K562 (cell line): Measurements from ENCODE around the gene HLF.

Source experiments
- BRD4 ChIP-seq: fragments of 200-600 bp; sonication (generic); IDR thresholded peaks from 2 replicates; pipeline ENCODE4 v1.6.1; 2017; ENCODE audit warnings: inconsistent platforms
- CTCF ChIP-seq, 3 experiments: IDR thresholded peaks in 2 of 3; conservative IDR thresholded peaks in 1 of 3; 2 replicates each; pipeline ENCODE4 v1.5.1; 2011 to 2012; ENCODE audit warnings: low read length in 3 of 3, mild to moderate bottlenecking in 3 of 3, control low read depth in 2 of 3, improper control_type of control experiment in 1 of 3, inconsistent platforms in 1 of 3, low read depth in 1 of 3, mixed read lengths in 1 of 3, moderate library complexity in 1 of 3; ENCODE audit not compliant: insufficient read depth in 2 of 3
- HCFC1 ChIP-seq: IDR thresholded peaks from 2 replicates; pipeline ENCODE4 v1.6.1; 2012; ENCODE audit warnings: low read depth, low read length, improper control_type of control experiment
- KAT8 ChIP-seq: fragments of 450-650 bp; IDR thresholded peaks from 2 replicates; pipeline ENCODE4 v1.6.1; 2016; ENCODE audit warnings: low read depth, mild to moderate bottlenecking
- MLLT1 ChIP-seq, 2 experiments: fragments of 450-650 bp; IDR thresholded peaks; 2 replicates each; pipeline ENCODE4 v1.6.1; 2016
- NFIC ChIP-seq: fragments of 450-650 bp; IDR thresholded peaks from 2 replicates; pipeline ENCODE4 v1.6.1; 2017; ENCODE audit warnings: mild to moderate bottlenecking, inconsistent platforms
- POLR2A ChIP-seq: fragments of 450-650 bp; conservative IDR thresholded peaks from 2 replicates; pipeline ENCODE4 v1.6.1; 2016
- POLR2AphosphoS5 ChIP-seq: IDR thresholded peaks from 2 replicates; pipeline ENCODE4 v1.6.1; 2011; ENCODE audit warnings: mild to moderate bottlenecking, low read depth, low read length, moderate library complexity; ENCODE audit not compliant: control insufficient read depth, insufficient read depth
- POLR3A ChIP-seq: IDR thresholded peaks from 2 replicates; pipeline ENCODE4 v1.6.1; 2011; ENCODE audit warnings: borderline replicate concordance, mild to moderate bottlenecking, moderate library complexity; ENCODE audit not compliant: insufficient read length, insufficient read depth; ENCODE audit errors: extremely low read depth
- SMARCA5 ChIP-seq: fragments of 450-650 bp; IDR thresholded peaks from 2 replicates; pipeline ENCODE4 v1.6.1; 2016
- ZC3H11A ChIP-seq: IDR thresholded peaks from 2 replicates; pipeline ENCODE4 v1.6.1; 2012; ENCODE audit warnings: low read depth, low read length, improper control_type of control experiment

GRCh38 chr17:55311767-55312375, 47.1 kb downstream of the HLF start:
- no peak for TF ChIP-seq BRD4
- no peak for TF ChIP-seq ZC3H11A
- no peak for TF ChIP-seq CTCF (IDR thresholded peaks at IDR 0.05 in 2 of 3, conservative IDR thresholded peaks at IDR 0.05 in 1 of 3; ENCODE audit: insufficient read depth in 2 of 3, low read depth in 1 of 3, low read length in 3 of 3)
- TF ChIP-seq POLR2AphosphoS5 = no peak
- TF ChIP-seq POLR2A = no peak
- TF ChIP-seq MLLT1 (IDR thresholded peaks at IDR 0.05) = no peak
- TF ChIP-seq SMARCA5 = no peak
- TF ChIP-seq HCFC1 = no peak
- no peak for TF ChIP-seq POLR3A
- TF ChIP-seq KAT8 = no peak
- TF ChIP-seq NFIC = no peak
